Ammon's horn (tissue), 1 donor: ENCODE measurements around the gene R3HDM4.
A peak's percentile ranks its signal among the peaks of the same experiment; 100 is the strongest.

Experiments
- DNase-seq: peaks from one replicate; pipeline ENCODE4 v3.0.0-alpha.2; 2016; ENCODE audit warnings: low spot score

Gene R3HDM4

DNA sequence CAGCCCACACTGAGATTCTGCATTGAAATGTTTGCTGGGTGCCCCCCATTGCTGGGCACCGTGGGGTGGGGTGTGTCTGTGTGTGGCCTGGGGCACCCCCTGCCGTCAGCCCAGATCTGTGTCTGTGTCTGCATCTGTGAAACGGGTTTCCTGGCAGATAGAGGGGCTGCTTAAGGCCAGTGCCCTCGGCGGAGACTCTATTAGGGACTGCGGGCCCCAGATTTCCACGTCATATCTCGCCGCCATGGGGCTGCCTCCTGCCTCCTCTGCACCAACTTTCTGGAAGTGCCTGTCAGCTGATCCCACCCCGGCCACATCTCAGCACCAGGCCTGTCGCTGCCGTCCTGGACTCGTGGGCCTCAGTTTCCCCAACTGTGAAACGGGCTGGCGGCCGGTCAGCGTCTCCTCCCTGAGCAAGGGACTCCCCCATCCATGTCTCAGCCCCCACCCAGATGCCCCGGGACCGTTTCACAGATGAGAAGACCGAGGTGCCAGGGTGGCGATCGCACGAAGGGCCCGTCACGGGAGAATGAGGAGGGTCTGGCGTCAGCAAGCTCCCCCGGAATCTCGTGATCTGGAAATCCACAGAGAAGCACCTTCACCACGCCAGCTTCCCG is 34.2 kb upstream of the R3HDM4 start:
- no peak for DNase-seq

DNA sequence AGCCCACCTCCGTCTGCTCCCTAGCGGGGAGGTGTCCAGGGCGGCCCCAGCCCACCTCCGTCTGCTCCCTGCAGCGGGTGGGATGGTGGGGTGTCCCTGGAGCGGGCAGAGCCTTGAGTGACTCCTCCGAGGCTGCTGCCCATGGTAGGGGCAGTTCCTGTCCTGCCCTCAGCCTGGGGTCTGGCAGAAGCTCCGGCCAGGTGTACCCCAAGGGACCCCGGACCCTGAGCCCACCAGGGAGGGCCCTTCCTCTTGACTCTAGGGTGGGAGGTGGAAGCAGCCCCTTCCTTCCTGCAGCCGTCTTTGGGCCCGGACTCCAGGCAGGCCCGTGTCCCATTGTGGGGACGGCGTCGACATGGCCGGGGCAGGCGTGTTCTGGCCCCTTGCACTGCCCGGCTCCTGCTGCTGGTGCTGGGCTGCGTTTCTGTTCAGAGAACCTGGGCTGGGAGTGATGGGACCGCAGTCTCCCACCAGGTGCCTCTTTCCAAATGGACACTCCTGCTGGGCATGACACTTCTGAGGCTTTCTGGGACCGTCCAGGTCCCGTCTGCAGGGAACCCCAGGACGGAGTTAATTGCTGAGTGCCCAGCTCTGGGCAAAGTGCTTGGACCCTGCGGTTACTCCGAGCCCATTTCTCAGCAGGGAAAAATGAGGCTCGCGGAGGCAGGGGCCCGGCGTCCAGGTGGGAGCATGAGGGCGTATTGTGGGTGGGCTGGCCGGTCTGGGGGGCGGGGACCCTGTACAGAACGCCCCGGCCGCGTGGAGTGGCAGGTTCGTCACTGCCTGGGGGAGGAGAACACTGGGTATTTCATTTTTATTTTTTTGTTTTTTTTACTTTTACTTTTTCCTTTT is 32.6 kb upstream of the R3HDM4 start:
- no peak for DNase-seq

DNA sequence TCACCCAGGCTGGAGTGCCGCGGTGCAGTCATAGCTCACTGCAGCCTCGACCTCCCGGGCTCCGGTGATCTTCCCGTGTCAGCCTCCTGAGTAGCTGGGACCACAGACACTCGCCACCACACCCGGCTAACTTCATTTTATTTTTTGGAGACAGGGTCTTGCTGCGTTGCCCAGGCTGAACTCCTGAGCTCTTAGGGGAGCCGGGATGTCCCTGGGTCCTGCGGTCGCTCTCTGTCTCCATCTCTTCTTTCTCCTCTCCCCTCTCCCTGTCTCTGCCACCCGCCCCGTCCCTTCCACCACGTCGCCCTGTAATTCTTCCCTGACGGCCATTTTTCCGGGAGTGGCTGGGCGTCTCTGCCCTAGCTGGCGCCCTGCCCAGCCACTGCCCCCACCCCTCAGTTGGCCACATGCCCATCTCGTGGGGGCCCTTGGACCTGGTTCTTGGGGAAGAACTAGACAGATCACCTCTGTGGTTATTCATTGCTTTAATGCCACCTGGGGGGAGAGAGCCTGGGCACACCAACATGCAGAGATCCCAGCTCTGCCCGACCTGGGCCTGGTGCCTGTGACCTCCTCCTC is 31.7 kb upstream of the R3HDM4 start:
- no peak for DNase-seq

DNA sequence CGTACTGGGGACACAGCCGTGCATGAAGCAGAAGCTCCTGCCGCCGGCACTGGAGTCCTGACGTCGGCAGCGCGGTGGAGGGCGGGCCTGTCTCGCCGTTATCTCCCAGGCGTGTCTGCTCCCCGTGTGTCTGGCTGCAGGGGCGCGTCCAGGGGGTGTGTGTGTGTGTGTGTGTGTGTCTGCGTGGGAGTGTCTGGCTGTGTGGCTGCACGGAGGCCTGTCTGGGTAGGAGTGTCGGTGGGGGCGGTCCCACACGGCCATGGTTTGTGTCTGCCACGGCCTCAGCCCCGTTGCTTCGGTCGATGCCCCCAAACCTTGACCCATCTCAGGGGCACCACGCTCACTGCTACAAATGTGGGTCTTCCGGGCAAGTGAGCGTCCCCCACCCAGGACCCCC is 31.1 kb upstream of the R3HDM4 start:
- DNase-seq, result no peak

DNA sequence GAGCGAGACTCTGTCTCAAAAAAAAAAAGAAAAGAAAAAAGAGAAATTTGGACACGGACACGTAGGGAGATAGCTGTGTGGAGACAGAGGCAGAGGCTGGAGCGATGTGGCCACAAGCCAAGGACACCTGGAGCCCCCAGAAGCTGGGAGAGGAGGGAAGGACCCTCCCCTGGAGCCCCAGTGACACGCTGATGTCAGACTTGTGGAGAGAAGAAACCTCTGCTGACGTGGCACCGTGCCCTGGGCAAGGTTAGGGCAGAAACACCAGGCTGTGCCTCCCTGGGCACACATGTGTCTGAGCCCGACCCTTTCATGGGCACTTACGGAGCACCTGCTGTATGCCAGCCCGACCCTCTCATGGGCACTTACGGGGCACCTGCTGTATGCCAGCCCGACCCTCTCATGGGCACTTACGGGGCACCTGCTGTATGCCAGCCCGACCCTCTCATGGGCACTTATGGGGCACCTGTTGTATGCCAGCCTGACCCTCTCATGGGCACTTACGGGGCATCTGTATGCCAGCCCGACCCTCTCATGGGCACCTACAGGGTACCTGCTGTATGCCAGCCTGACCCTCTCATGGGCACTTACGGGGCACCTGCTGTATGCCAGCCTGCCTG is 30.6 kb upstream of the R3HDM4 start:
- no peak for DNase-seq

DNA sequence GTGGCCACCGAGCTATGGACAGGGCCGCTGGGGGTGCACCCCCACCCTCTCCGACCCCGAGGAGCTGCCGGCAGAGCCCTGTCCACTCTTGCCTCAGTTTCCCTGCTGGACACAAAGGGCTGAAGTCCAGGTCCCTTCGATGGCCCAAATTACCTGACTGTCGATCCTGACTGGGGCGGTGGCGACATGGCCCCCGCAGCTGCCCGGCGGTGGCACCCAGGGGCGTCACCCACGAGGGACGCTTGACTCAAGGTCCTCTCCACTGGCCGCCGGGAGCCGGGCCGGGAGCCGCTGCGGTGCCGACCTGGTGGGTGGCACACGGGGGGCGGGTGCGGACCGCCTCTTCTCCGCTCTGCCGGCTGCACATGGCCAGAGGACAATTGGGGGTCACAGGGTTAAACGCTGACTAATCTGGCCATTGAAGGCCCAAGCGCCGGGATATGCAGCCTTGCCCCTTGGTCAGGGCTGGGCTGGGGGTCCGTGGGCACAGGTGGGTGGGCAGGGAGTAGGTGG is 29.2 kb upstream of the R3HDM4 start:
- DNase-seq, result no peak

DNA sequence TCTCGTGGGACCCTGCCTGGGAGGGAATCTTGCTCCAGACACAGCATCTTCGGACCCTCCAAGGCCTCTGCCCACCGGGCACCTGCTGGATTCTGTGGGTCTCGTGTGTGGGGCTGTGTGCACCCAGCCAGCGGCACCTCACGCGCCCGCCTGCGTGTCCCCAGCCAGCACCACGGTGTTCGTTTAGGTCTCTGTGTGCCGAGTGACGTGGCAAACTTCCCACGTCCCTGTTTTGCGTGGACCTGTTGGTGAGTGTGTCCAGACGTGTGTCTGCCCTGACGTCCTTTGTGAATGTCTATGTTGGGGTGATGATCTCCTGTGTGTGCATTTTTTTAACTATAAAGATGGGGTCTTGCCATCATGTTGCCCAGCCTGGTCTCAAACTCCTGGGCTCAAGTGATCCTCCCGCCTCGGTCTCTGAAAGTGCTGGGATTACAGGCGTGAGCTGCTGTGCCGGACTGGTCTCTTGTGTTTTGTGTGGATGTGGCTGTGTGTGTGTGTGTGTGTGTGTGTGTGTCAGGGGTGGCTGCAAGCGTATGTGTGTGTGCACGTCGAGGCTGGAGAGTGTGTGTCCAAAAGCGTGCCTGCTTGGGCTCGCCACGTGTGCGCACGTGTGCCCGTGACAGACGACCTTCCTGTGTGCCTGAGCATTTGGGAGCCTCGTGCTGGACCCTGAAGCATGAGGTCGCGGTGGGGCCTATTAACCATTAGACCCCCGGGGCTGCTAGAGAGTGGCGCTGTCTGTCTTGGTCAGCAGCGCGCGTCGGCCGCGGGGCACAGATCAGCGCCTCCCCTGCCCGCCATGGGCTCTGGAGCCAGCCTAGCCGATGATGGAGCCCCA is 28.5 kb upstream of the R3HDM4 start:
- DNase-seq, result no peak

DNA sequence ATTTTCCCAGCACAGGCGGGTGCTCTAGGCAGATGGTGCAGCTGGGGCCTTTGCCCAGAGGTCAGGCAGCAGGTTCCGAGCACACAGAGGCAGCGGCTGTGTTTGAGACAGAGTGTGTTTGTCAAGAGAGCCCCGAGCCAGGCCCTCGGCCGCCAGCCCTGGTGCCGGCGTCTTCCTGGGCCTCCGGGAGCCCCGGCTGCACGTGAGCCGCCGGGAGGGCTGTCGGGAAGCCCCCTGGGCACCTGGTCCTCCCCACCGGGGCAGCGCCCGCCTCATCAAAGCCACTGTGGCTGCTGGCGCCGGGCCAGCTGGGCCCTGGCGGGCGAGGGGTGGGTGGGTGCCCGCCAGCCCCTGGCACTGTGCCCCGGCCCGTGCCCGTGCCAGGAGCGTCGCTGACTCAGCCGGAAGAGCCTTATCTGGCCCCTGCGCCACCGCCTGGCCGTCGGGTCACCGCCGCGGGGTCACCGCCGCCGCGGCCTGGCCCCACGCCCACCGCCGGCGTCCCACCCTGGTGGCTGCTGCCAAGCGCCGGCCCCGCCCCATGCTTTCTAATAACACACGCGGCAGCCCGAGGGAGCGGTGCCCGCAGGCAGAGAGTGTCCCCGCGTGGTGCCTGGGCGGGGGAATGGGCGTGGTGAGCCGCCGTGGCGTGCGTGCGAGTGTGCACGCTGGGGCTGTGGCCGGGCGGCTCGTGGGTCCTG is 27.7 kb upstream of the R3HDM4 start:
- DNase-seq, result peak; percentile 76

DNA sequence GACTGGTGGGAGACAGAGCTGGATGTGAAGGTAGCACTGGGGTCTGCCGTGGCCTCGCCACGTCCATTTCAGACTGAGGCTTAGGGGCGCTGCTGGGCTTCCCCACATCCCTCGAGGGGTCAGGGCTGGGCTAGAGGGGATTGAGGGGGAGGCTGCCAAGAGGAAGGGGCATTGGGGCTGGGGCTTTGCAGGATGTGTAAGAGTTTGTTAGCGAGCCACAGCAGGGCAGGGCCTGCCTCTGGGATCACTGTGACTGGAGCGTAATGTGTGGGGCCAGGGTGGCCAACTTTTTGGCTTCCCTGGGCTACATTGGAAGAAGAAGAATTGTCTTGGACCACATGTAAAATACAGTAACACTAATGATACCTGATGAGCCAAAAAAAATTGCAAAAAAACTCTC is 26.9 kb upstream of the R3HDM4 start:
- DNase-seq, result no peak

DNA sequence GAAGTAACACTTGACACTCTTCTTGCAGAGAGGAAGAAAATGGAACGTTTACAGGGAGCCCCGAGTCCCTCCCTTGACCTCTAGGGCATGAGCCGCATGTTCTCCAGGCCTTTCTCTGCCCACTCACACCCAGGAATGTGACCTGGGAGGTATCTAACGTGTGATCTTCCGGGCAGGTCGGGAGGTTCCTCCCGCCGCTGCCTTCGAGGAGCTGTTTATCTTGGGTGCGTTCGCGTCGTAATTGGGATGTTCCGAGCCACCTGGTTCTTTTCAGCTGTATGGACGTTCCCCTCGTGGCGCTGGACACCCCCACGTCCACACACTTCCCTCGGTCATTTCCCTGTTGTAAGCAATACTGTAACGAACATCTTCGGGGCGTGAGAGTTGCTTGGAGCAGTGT is 26.4 kb upstream of the R3HDM4 start:
- no peak for DNase-seq

DNA sequence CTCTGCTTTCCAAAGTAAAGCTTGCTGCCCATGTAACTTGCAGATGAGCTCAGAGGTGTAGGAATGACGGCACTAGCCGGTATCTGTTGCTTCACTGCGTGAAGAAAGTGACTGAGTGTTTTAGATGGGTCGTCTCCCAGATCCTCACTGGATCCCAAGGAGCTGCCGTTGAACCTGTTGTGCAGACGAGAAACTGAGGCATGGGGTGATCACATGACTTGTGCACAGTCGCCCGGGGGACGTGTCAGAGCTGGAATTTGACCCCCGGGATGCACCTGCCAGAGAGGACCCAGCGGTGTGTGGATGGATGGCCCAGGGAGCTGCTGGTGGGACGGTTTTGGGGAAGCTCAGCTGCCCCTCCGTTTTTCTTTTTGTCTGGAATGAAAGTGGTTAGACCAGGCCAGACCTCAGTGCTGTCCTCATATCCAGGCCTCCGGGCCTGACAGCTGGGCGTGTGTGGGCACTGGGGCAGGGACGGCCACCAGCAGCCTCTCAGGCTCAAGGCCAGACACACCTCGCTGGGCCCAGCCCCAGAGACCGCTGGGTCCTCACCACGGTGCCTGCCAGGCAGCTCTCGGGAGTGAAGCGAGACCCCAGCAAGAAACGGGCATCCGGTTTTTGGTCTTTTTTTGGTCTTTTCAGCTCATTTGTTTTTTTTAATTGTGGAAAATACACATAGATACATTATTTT is 25.4 kb upstream of the R3HDM4 start:
- no peak for DNase-seq

DNA sequence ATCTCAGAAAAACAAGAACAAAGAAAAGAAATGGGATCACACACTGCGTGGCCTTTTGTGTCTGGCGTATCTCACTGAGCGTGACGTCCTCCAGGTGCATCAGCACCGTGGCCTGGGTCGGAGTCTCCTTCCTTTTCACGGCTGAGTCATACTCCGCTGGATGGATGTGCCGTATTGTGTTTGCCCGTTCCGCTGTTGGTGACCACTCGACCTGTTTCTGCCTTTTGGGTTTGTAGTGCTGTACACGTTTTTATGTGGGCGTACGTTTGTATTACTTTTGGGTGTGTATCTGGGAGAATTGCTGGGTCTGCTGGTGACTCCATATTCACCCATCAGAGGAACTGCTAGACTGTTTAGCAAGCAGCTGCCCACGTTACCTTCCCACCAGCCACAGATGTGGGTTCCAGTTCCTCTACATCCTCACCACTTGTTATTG is 24.3 kb upstream of the R3HDM4 start:
- DNase-seq, result no peak

DNA sequence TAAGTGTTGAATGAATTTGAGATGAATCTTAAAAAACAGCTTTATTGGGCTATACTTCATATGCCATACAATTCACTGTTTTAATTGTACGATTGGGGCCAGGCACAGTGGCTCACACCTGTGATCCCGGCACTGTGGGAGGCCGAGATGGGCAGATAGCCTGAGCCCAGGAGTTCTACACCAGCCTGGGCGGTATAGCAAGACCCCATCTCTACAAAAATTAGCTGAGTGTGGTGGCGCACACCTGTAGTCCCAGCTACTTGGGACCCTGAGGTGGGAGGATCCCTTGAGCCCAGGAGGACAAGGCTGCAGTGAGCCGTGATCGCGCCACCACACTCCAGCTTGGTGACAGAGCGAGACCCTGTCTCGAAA is 23.1 kb upstream of the R3HDM4 start:
- no peak for DNase-seq

DNA sequence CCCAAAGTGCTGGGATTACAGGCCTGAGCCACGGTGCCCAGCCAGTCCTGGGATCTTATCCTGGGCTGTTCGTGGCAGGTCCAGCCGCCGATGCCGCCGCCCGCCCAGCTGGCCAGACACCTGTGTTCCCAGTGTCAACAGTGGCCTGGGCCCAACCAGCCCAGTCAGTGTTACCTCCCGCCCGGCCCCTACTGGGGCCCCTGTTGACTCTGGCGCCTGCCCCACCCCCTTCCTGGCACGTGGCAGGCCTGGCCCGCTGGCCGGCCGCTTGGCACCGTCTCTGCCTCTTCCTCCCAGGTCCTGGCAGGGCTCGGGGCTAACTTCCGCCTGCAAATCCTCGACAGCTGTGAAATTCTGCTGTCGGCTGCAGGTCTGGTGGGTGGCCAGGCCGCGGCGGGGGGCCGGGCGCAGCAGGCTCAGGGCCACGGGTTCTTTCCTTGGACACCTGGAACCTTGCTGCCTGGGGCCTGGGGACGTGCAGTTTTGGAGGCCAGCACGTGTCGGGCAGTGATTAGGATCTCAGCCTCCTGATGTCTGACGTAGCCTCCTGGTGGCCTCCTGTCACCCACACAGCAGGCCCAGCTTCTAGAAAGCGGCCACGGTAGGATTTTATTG is 22.0 kb upstream of the R3HDM4 start:
- peak; percentile 81 for DNase-seq

DNA sequence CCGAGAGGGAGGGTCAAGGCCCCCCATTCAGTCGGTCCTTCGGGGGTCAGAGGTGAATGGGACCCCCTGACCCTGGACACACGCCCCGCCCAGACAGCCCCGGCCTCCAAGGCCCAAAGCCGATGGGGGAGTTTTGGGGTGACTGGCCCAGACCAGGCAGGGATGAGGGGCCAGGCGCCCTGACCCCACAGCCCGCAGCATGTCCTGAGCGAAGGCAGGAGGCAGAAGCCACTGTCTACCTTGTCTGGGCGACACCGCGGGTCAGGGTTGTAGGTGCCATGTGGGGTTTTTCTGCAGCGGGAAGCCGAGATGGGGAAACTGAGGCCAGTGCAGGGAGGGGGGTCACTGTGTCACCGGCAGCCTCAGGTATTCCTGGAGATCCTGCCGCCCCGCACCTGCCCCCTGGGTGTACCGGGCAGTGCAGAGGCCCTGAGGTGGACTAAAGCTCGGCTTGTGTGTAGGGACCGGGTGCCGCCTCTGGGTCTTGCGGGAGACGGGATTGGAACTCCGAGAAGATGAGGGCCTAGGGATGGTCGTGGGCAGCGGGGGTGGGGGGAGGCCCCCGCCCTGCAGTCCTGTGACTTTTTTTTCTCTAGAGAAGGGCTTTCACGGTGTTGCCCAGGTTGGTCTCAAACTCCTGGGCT is 21.3 kb upstream of the R3HDM4 start:
- no peak for DNase-seq

DNA sequence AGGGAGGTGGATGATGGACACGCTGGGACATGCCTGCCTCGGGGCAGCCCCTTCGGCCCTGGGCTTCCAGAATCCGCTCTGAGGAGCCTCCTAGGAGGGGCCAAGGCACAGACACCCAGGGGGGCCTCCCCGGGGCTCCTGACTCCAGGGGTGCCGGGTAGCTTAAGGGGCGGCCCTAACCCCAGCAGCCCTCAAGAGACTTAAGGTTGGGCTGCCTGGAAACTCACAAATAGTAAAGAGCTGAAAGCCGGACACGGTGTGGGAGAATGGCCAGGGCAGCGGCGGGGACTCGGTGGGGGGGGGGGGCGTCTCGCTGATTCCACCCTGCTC is 20.5 kb upstream of the R3HDM4 start:
- DNase-seq, result no peak

DNA sequence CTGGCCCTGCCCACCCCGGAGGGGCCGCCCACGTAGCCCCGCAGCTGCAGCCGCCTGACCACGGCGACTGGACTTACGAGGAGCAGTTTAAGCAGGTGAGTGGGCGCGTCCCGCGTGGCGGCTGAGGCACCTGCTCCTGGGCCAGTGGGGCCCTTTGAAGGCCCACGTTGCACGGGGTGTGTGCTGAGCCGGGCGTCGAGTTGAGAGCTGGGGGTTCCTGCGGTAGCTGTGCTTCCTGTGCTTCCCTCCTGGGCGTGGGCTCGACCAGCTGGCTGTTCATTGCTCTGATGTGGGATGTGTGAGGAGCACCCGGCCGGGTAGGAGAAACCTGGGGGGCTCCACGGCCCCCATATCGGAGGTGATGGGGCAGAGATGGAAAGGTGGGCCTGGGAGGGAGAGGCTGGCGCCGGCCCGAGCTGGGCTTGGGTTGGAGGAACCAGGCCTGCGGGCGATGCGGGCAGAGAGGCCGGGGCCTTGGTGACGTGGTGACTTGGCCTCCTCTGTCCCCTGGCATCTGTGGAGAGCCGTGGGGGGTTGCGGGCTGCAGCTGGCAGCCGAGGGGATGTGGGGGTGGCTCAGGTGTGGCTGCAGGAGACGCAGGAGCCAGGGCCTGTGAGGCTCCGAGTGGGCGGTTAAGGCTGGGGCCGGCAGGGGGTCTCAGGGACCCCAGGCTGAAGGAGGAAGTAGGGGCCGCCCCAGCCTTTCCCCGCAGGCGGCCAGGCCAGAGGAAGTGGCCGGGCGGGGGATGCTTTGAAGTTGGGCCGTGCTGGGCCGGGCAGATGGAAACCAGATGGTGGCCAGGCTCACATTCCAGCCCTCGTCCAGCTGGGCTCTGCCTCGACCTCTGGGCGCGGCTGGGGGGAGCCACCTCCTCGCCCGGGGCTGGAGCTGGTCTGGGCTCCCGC is 19.9 kb upstream of the R3HDM4 start:
- peak; percentile 50 for DNase-seq

DNA sequence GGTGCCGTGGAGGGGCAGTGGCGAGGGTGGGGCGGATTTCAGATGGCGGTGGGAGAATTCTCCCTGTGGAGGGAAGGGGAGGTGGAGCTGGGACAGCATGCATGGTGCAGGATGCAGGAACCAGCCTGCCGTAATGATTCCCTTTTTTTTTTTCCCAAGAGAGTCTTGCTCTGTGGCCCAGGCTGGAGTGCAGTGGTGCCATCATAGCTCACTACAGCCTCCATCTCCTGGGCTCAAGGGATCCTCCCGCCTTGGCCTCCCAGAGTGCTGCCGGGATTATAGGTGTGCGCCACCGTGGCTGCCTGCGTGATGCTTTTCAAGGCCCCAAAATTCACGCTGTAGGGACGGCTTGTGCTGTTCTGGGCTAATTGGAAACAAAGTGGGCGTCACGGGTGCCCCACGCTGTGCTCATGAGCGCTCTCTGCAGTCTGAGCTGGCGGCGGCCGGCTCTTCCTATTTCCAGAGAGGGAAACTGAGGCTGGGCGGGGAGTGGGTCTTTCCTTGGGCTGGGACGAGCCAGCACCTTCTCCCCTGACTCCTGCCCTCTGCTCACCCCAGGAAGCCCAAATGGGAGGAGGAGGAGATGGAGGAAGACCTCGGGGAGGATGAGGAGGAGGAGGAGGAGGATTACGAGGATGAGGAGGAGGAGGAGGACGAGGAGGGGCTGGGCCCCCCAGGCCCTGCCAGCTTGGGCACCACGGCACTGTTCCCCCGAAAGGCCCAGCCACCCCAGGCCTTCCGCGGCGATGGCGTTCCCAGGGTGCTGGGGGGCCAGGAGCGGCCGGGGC is 19.0 kb upstream of the R3HDM4 start:
- no peak for DNase-seq
